Measurements from ENCODE around the gene MBLAC1.

GRCh38 chr7:100142461-100142860 lies 15.7 kb downstream of the MBLAC1 start:
- no peak for TF ChIP-seq CTCF (IDR thresholded peaks at IDR 0.05; ENCODE audit: borderline replicate concordance, extremely low read depth, low read length, poor library complexity, severe bottlenecking)
- TF ChIP-seq EZH2 (IDR thresholded peaks at IDR 0.05; ENCODE audit: borderline replicate concordance, low read depth, low read length, severe bottlenecking) = no peak

All from DND-41 (cell line).